Thyroid gland (tissue), 4 donors: ENCODE data around the gene CSNK1D. TPM values are rescaled to one million over a fixed set of nuclear protein-coding genes. Genes with fewer than 3 reads are reported as not detected.

Experiments
- DNase-seq, 2 donors: peaks; one replicate each; pipeline ENCODE4 v3.0.0-alpha.2; 2019
- H3K27ac ChIP-seq, 3 donors: fragments of 200-600 bp; sonication (generic); 1 replicate in 2 of 3; 2 replicates in 1 of 3; pipeline ENCODE4 v1.5.1; 2016 to 2019; ENCODE audit warnings: mild to moderate bottlenecking in 1 of 3, moderate library complexity in 1 of 3
- H3K27me3 ChIP-seq: fragments of 200-600 bp; sonication (generic); one replicate; pipeline ENCODE4 v1.5.1; 2019
- H3K36me3 ChIP-seq, 2 donors: fragments of 200-600 bp; sonication (generic); one replicate each; pipeline ENCODE4 v1.5.1; 2016 to 2019
- H3K4me1 ChIP-seq, 2 donors: fragments of 200-600 bp; sonication (generic); one replicate each; pipeline ENCODE4 v1.5.1; 2017 to 2019
- H3K4me3 ChIP-seq, 3 donors: fragments of 200-600 bp; sonication (generic); replicated peaks in 1 of 3; 1 replicate in 2 of 3; 2 replicates in 1 of 3; pipeline ENCODE4 v1.5.1; 2016; ENCODE audit warnings: mild to moderate bottlenecking in 1 of 3
- H3K9me3 ChIP-seq: fragments of 200-600 bp; sonication (generic); one replicate; pipeline ENCODE4 v1.5.1; 2017
- CTCF ChIP-seq, 6 experiments: fragments of 200-600 bp in 3 of 6; fragments of 450-650 bp in 3 of 6; sonication (generic) in 3 of 6; IDR thresholded peaks; one replicate each; pipeline ENCODE4 v1.5.1; 2016 to 2019; ENCODE audit warnings: antibody characterized with exemption in 6 of 6, mild to moderate bottlenecking in 2 of 6, inconsistent platforms in 1 of 6, moderate library complexity in 1 of 6
- POLR2A ChIP-seq, 2 donors: fragments of 450-650 bp; IDR thresholded peaks; one replicate each; pipeline ENCODE4 v1.6.1; 2017; ENCODE audit warnings: antibody characterized with exemption in 2 of 2, mild to moderate bottlenecking in 2 of 2, moderate library complexity in 1 of 2
- WGBS, 2 donors: methylation state at CpG; one replicate each; pipeline ENCODE4 v1.1.5; 2017; 5-methylcytosine and 5-hydroxymethylcytosine counted together
- intact Hi-C: fragments of 100-400 bp; cut with DNase I; formaldehyde crosslinking; loops from one replicate; pipeline ENCODE4 v1.15.1; 2023
- total RNA-seq, 4 donors: library from RNA; depleted of rRNA; stranded (reverse); fragments of >200 nt; gene quantifications; one replicate each; pipeline ENCODE4 v1.2.3, GENCODE V29; 2016

CSNK1D gene
- total RNA-seq, 4 donors from 2014 or later, result 47.3 to 91.2 (median 88.7) TPM

GRCh38 chr17:82314012-82314726 is 40.7 kb upstream of the CSNK1D start:
- no peak for DNase-seq
- Histone ChIP-seq H3K9me3 (no peaks in the 10 kb centered on the region), H3K36me3 (no peaks in the 10 kb centered on the region), H3K27ac (no peak overlapping the region), H3K4me3 (no peak overlapping the region), H3K4me1 (no peaks in the 10 kb centered on the region), H3K27me3 (no peaks in the 10 kb centered on the region)
- WGBS, 2 donors, result 67 to 89% methylated on average over 3 to 16 of the region's 27 CpGs
- intact Hi-C loops, result no loop called here
- no peak for TF ChIP-seq CTCF (IDR thresholded peaks at IDR 0.05)

GRCh38 chr17:82313195-82314011 is 39.9 kb upstream of the CSNK1D start:
- WGBS, 2 donors, result 78 to 84% methylated on average over 23 to 28 of the region's 28 CpGs
- intact Hi-C loops, result no loop called here
- H3K27ac ChIP-seq, result no peak overlapping the region

GRCh38 chr17:82311971-82312370 is 38.5 kb upstream of the CSNK1D start:
- no peak overlapping the region for H3K4me3 ChIP-seq
- H3K36me3 ChIP-seq, result no peaks in the 10 kb centered on the region
- no peaks in the 10 kb centered on the region for H3K4me1 ChIP-seq
- H3K27ac ChIP-seq, result no peak overlapping the region
- TF ChIP-seq CTCF (IDR thresholded peaks at IDR 0.05), result no peak
- no peak for TF ChIP-seq POLR2A (IDR thresholded peaks at IDR 0.05)
- no peak for DNase-seq
- 89 to 91% methylated on average over 13 of the region's 13 CpGs for WGBS, 2 donors
- intact Hi-C loops, result no loop called here
- H3K9me3 ChIP-seq, result no peaks in the 10 kb centered on the region
- no peaks in the 10 kb centered on the region for H3K27me3 ChIP-seq

More at GRCh38 chr17:82313195-82314011, 39.9 kb upstream of the CSNK1D start:
- H3K27me3 ChIP-seq, result no peaks in the 10 kb centered on the region
- H3K4me1 ChIP-seq, result no peaks in the 10 kb centered on the region
- no peak overlapping the region for H3K4me3 ChIP-seq
- H3K9me3 ChIP-seq, result no peaks in the 10 kb centered on the region
- no peak for TF ChIP-seq CTCF (IDR thresholded peaks at IDR 0.05)
- TF ChIP-seq POLR2A (IDR thresholded peaks at IDR 0.05), result no peak
- no peaks in the 10 kb centered on the region for H3K36me3 ChIP-seq
- no peak for DNase-seq

GRCh38 chr17:82310877-82311276 is 37.4 kb upstream of the CSNK1D start:
- no peaks in the 10 kb centered on the region for H3K36me3 ChIP-seq
- 68 to 85% methylated on average over 7 to 21 of the region's 21 CpGs for WGBS, 2 donors
- TF ChIP-seq CTCF (IDR thresholded peaks at IDR 0.05), result no peak
- no peak for TF ChIP-seq POLR2A (IDR thresholded peaks at IDR 0.05)
- H3K27me3 ChIP-seq, result no peaks in the 10 kb centered on the region
- DNase-seq, result no peak
- H3K9me3 ChIP-seq, result no peaks in the 10 kb centered on the region
- H3K4me3 ChIP-seq, result no peak overlapping the region
- intact Hi-C loops, result no loop called here
- H3K27ac ChIP-seq, result no peak overlapping the region
- H3K4me1 ChIP-seq, result no peaks in the 10 kb centered on the region
